Right atrium auricular region (tissue), 2 donors: ENCODE measurements around the gene LAMA5. TPM values are rescaled to one million over a fixed set of nuclear protein-coding genes. Genes with fewer than 3 reads are reported as not detected.

Source experiments
- DNase-seq: peaks from one replicate; pipeline ENCODE4 v3.0.0-alpha.2; 2019; ENCODE audit warnings: low spot score
- H3K27ac ChIP-seq, 2 donors: fragments of 200-600 bp; sonication (generic); 1 replicate in 1 of 2; 2 replicates in 1 of 2; pipeline ENCODE4 v1.5.1; 2016 to 2019
- H3K27me3 ChIP-seq, 2 donors: fragments of 200-600 bp; sonication (generic); one replicate each; pipeline versions ENCODE4 v1.5.1 to v1.6.0; 2017 to 2019
- H3K36me3 ChIP-seq: fragments of 200-600 bp; sonication (generic); one replicate; pipeline ENCODE4 v1.5.1; 2016
- H3K4me1 ChIP-seq, 2 donors: fragments of 200-600 bp; sonication (generic); one replicate each; pipeline versions ENCODE4 v1.5.1 to v1.6.0; 2017 to 2019
- H3K4me3 ChIP-seq, 2 donors: fragments of 200-600 bp; sonication (generic); 1 replicate in 1 of 2; 2 replicates in 1 of 2; pipeline ENCODE4 v1.5.1; 2017 to 2019; ENCODE audit warnings: mild to moderate bottlenecking in 1 of 2, moderate library complexity in 1 of 2
- H3K9me3 ChIP-seq, 2 donors: fragments of 200-600 bp; sonication (generic); one replicate each; pipeline ENCODE4 v1.5.1; 2019
- total RNA-seq, 2 donors: library from RNA; depleted of rRNA; stranded (reverse); fragments of >200 nt; gene quantifications; one replicate each; pipeline ENCODE4 v1.1.0, GENCODE V29; 2016
- TF ChIP-seq, protein P1 (sequence below), 2 donors: fragments of 200-600 bp; sonication (generic); IDR thresholded peaks; one replicate each; pipeline ENCODE4 v1.5.1; 2019; ENCODE audit warnings: antibody characterized with exemption in 2 of 2

Gene LAMA5
- total RNA-seq, 2 donors from 2014 or later = 61.1 to 69.4 TPM

DNA sequence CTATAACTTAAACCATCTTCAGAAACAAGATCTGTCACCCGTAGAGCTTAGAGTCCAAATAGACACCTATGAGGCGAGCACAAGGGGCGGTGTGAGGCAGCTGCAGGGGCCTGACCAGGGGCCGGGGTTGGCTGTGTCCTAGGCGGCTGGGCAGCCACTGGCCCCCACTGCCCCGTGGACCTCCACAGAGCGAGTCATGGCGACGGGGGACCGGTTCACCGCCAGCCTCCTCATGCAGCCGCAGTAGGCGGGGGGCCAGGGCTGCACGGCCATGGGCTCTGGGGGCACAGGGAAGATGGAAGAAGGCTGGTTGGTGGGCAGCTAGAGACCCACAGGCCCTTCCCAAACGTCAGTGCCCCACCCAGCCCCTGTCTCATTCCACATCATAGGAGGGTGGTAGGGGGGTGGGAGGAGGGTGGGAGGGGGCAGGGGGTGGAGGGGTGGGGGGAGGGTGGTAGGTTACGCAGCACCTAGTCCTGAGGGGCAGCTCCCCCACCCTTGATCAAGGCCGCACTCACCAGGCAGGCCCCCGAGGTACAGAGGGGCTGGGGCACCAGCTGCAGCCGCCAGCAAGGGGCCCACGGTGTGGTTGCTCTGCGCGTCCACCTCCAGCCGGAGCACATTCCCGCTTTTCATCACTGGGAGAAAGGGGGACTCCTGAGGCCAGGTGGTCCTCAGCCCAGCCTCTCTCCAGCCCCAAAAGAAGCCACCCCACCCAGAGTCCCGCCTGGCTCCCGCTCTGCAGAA lies 57.7 kb downstream of the LAMA5 start:
- TF ChIP-seq, protein P1, sequence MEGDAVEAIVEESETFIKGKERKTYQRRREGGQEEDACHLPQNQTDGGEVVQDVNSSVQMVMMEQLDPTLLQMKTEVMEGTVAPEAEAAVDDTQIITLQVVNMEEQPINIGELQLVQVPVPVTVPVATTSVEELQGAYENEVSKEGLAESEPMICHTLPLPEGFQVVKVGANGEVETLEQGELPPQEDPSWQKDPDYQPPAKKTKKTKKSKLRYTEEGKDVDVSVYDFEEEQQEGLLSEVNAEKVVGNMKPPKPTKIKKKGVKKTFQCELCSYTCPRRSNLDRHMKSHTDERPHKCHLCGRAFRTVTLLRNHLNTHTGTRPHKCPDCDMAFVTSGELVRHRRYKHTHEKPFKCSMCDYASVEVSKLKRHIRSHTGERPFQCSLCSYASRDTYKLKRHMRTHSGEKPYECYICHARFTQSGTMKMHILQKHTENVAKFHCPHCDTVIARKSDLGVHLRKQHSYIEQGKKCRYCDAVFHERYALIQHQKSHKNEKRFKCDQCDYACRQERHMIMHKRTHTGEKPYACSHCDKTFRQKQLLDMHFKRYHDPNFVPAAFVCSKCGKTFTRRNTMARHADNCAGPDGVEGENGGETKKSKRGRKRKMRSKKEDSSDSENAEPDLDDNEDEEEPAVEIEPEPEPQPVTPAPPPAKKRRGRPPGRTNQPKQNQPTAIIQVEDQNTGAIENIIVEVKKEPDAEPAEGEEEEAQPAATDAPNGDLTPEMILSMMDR (IDR thresholded peaks at IDR 0.05) = no peak
- Histone ChIP-seq H3K4me3 (no peak overlapping the region), H3K27me3 (no peaks in the 10 kb centered on the region), H3K4me1 (peaks cover 0 to 17% of the 10 kb centered on the region in 2 donors), H3K36me3 (peaks cover 95% of the 10 kb centered on the region), H3K27ac (no peak overlapping the region), H3K9me3 (no peaks in the 10 kb centered on the region)
- no peak for DNase-seq

DNA sequence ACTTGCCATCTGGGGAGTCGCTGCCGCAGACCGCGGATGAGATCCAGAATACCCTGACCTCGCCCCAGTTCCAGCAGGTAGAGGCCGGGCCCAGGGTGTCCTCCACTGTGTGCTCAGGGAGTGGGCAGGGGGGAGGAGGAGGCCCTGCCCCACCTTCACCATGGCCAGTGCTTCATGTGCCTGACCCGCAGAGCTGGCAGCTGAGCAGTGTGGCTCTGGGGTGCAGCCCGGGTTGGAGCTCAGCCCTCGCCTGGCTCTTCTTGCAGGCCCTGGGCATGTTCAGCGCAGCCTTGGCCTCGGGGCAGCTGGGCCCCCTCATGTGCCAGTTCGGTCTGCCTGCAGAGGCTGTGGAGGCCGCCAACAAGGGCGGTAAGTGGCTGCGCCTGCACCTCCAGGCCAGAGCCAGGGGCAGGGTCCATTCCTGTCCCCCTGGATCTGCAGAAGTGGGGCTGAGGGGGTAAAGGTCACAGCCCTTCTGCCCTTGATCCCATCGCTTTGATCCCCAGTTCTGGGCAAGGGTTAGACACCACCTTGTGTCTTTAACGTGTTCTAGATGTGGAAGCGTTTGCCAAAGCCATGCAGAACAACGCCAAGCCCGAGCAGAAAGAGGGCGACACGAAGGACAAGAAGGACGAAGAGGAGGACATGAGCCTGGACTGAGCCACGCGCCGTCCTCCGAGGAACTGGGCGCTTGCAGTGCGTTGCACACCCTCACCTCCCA lies 58.9 kb downstream of the LAMA5 start:
- no peak overlapping the region for H3K4me3 ChIP-seq
- H3K36me3 ChIP-seq = peaks cover 87% of the 10 kb centered on the region
- no peak overlapping the region for H3K27ac ChIP-seq
- DNase-seq = no peak
- no peaks in the 10 kb centered on the region for H3K9me3 ChIP-seq
- TF ChIP-seq, protein P1 (IDR thresholded peaks at IDR 0.05) = no peak
- H3K27me3 ChIP-seq = no peaks in the 10 kb centered on the region
- peaks cover 0 to 27% of the 10 kb centered on the region in 2 donors for H3K4me1 ChIP-seq

DNA sequence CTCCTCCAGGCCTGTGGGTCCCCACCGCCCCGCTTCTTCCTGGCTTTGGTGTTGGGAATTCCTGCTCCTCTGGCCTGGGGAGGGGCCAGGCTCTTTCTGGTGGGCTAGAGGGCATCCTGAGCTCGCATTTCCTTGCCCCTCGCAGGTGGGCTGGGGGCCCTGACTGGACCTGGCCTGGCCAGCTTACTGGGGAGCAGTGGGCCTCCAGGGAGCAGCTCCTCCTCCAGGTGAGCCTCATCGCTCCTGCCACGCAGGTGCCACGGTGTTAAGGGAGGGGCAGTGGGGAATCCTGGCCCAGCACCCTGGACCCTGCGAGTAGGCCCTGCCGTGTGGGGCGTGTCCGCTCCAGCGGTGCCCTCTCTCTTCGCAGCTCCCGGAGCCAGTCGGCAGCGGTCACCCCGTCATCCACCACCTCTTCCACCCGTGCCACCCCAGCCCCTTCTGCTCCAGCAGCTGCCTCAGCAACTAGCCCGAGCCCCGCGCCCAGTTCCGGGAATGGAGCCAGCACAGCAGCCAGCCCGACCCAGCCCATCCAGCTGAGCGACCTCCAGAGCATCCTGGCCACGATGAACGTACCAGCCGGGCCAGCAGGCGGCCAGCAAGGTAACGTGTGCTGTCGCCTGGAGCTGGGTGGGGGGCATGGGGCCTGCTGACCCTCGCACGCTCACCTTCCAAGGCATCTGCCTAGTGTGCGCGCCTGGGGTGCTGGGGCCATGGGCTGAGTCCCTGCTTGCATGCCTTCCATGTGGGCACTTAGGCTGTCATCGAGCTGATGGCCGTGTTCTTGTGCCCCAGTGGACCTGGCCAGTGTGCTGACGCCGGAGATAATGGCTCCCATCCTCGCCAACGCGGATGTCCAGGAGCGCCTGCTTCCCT lies 59.6 kb downstream of the LAMA5 start:
- H3K36me3 ChIP-seq = peaks cover 79% of the 10 kb centered on the region
- no peaks in the 10 kb centered on the region for H3K27me3 ChIP-seq
- no peaks in the 10 kb centered on the region for H3K9me3 ChIP-seq
- H3K27ac ChIP-seq = no peak overlapping the region
- TF ChIP-seq, protein P1 (IDR thresholded peaks at IDR 0.05) = no peak
- peaks cover 0 to 27% of the 10 kb centered on the region in 2 donors for H3K4me1 ChIP-seq
- no peak overlapping the region for H3K4me3 ChIP-seq
- no peak for DNase-seq

DNA sequence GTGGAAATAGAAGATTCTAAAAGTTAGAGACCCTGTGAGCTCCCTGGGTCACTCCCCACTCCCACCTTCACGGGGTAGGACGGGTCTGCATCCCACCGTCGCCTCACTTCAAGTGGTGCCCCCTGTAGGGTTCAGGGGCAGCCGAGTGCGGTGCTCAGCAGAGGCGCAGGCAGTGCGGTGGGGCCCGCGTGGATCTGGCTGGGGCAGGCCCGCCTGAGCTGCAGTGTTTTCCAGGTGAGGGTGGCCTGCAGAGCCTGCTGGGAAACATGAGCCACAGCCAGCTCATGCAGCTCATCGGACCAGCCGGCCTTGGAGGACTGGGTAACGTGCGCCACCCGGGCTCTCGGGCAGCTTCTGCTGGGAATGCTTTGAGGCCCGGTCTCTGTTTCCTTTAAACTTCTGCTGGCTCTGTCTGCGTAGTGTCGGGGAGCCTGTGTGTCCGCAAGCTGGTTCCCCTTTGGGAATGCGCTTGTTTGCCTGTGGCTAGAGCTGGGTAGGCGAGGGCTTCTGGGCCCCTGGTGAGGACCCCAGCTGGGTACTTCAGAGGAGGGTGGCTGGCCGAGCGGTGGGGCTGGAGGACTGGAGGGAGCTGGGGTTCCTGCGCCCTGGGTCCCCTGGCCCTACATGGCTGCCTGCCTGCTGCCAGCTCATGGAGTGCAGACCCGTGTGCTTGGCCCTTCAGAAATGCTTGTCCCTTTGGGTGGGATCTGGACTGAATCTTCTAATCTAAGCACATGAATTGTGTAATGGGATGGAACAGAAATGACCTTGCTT lies 60.5 kb downstream of the LAMA5 start:
- TF ChIP-seq, protein P1 (IDR thresholded peaks at IDR 0.05) = no peak
- DNase-seq = no peak
- no peak overlapping the region for H3K27ac ChIP-seq
- peaks cover 0 to 34% of the 10 kb centered on the region in 2 donors for H3K4me1 ChIP-seq
- H3K9me3 ChIP-seq = no peaks in the 10 kb centered on the region
- H3K36me3 ChIP-seq = peaks cover 70% of the 10 kb centered on the region
- no peaks in the 10 kb centered on the region for H3K27me3 ChIP-seq
- H3K4me3 ChIP-seq = no peak overlapping the region

DNA sequence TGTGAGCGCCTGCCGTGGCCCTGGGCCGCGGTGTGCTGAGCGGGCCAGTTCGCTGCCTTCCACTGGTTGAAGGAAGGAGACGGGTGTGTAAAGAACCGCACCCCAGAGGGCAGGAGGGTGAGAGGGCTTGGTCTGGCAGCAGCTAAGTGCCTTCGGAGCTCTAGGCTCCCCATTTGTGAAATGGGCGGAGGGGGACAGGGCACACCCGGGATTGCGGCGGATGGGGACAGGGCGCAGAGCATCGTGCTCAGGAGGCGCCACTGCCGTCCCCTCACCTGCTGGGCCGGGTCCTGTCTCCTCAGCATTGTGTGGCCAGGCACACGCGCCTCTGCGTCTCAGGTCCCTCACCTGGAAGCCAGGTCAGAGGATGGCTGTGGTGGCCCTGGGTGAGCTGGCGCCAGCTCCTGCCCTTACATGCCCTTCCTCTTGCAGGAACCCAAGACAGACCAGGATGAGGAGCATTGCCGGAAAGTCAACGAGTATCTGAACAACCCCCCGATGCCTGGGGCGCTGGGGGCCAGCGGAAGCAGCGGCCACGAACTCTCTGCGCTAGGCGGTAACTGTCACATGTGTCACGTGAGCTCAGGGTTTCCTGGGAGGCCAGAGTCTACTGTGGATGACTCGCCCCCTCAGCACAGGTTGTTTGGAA lies 61.2 kb downstream of the LAMA5 start:
- TF ChIP-seq, protein P1 (IDR thresholded peaks at IDR 0.05) = no peak
- Histone ChIP-seq H3K4me1 (peaks cover 0 to 36% of the 10 kb centered on the region in 2 donors), H3K36me3 (peaks cover 63% of the 10 kb centered on the region), H3K4me3 (no peak overlapping the region), H3K27me3 (no peaks in the 10 kb centered on the region), H3K27ac (no peak overlapping the region), H3K9me3 (no peaks in the 10 kb centered on the region)
- DNase-seq = no peak
